Measurements from ENCODE around the gene NANOS3. TPM values are rescaled to one million over a fixed set of nuclear protein-coding genes. Genes with fewer than 3 reads are reported as not detected.
A peak's percentile ranks its signal among the peaks of the same experiment; 100 is the strongest.

The NANOS3 gene
- total and polyA plus RNA-seq, 9 of the 15 experiments (the other 6 are each of a cell fraction or from before 2014, with no cell fraction given), result not detected

DNA sequence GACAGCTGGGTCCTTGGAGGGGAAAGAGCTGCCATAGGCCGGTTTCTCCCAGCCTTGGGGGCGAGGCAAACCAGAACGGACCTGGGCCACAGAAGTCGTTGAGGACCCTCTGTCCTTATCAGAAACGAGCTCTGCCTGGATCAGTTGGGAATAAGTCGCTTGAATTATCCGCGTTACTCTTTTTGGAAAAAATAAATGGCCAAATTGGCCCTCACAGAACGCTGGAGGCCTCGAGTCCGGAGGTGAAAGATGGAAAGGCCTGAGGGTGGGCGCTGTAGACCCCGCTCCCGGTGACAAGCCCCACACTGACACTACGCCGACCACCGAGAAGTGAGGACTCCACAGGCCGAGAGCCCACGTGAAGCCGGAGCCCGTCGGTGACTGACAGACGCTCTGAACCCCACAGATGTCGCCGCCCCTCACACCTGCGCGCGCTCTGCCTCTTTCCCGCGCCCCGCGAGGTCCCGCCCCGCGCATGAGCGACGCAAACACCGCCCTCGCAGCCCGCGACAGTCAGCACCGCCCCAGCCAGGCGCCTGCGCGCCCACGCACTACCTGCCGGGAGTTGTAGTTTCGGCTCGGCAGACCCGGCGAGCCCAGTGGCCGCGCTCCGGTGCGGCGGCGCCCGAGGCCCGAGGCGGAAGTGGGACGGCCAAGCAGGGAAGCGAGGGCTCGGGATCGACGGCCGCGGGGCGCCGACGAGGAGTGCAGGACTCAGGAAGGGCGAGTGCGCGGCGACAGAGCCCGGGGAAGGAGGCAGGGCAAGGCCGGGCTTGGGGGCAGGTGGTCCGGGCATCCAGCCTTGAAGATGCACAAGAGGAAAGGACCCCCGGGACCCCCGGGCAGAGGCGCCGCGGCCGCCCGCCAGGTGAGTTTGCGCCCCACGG, 28.9 kb downstream of the NANOS3 start, which contains the start of the genes BRME1 and CC2D1A (continued):
- TF ChIP-seq SIN3A (IDR thresholded peaks at IDR 0.05; ENCODE audit: borderline replicate concordance in 2 of 2, control insufficient read depth in 1 of 2, low read depth in 2 of 2, low read length in 2 of 2), result peak; percentile 31 to 36; a peak in 1 of 4 replicates
- no peak for TF ChIP-seq NFYB (IDR thresholded peaks at IDR 0.05; ENCODE audit: extremely low read depth, insufficient read length)
- TF ChIP-seq KHSRP (IDR thresholded peaks at IDR 0.05), result no peak
- TF ChIP-seq E2F1 (CRISPR knock-in tag; IDR thresholded peaks at IDR 0.05), result peak; percentile 99
- TF ChIP-seq, protein P1, sequence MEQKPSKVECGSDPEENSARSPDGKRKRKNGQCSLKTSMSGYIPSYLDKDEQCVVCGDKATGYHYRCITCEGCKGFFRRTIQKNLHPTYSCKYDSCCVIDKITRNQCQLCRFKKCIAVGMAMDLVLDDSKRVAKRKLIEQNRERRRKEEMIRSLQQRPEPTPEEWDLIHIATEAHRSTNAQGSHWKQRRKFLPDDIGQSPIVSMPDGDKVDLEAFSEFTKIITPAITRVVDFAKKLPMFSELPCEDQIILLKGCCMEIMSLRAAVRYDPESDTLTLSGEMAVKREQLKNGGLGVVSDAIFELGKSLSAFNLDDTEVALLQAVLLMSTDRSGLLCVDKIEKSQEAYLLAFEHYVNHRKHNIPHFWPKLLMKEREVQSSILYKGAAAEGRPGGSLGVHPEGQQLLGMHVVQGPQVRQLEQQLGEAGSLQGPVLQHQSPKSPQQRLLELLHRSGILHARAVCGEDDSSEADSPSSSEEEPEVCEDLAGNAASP (IDR thresholded peaks at IDR 0.05), result no peak
- TF ChIP-seq, protein P2, sequence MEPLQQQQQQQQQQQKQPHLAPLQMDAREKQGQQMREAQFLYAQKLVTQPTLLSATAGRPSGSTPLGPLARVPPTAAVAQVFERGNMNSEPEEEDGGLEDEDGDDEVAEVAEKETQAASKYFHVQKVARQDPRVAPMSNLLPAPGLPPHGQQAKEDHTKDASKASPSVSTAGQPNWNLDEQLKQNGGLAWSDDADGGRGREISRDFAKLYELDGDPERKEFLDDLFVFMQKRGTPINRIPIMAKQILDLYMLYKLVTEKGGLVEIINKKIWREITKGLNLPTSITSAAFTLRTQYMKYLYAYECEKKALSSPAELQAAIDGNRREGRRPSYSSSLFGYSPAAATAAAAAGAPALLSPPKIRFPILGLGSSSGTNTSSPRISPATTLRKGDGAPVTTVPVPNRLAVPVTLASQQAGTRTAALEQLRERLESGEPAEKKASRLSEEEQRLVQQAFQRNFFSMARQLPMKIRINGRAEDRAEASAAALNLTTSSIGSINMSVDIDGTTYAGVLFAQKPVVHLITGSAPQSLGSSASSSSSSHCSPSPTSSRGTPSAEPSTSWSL (CRISPR knock-in tag; IDR thresholded peaks at IDR 0.05; ENCODE audit: borderline replicate concordance), result no peak
- no peak for TF ChIP-seq ZNF134 (CRISPR knock-in tag; conservative IDR thresholded peaks at IDR 0.05)
- peak; percentile 84 for TF ChIP-seq RNF2 (IDR thresholded peaks at IDR 0.05)
- TF ChIP-seq, protein P3, sequence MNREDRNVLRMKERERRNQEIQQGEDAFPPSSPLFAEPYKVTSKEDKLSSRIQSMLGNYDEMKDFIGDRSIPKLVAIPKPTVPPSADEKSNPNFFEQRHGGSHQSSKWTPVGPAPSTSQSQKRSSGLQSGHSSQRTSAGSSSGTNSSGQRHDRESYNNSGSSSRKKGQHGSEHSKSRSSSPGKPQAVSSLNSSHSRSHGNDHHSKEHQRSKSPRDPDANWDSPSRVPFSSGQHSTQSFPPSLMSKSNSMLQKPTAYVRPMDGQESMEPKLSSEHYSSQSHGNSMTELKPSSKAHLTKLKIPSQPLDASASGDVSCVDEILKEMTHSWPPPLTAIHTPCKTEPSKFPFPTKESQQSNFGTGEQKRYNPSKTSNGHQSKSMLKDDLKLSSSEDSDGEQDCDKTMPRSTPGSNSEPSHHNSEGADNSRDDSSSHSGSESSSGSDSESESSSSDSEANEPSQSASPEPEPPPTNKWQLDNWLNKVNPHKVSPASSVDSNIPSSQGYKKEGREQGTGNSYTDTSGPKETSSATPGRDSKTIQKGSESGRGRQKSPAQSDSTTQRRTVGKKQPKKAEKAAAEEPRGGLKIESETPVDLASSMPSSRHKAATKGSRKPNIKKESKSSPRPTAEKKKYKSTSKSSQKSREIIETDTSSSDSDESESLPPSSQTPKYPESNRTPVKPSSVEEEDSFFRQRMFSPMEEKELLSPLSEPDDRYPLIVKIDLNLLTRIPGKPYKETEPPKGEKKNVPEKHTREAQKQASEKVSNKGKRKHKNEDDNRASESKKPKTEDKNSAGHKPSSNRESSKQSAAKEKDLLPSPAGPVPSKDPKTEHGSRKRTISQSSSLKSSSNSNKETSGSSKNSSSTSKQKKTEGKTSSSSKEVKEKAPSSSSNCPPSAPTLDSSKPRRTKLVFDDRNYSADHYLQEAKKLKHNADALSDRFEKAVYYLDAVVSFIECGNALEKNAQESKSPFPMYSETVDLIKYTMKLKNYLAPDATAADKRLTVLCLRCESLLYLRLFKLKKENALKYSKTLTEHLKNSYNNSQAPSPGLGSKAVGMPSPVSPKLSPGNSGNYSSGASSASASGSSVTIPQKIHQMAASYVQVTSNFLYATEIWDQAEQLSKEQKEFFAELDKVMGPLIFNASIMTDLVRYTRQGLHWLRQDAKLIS (CRISPR knock-in tag; IDR thresholded peaks at IDR 0.05), result peak; percentile 46; the same call in 1 of the 2 replicates
- TF ChIP-seq SREBF2 (CRISPR knock-in tag; IDR thresholded peaks at IDR 0.05), result no peak
- no peak for TF ChIP-seq RBM14 (IDR thresholded peaks at IDR 0.05; ENCODE audit: borderline replicate concordance, insufficient read depth, low read depth, low read length)
- no peak for TF ChIP-seq DIDO1 (tag; IDR thresholded peaks at IDR 0.05; ENCODE audit: low read depth)
- TF ChIP-seq TCF7L2 (IDR thresholded peaks at IDR 0.05; ENCODE audit: low read depth, low read length), result no peak
- no peak for TF ChIP-seq CLOCK (CRISPR knock-in tag; IDR thresholded peaks at IDR 0.05; ENCODE audit: borderline replicate concordance)
